Stimulated activated CD8-positive, alpha-beta memory T cell treated with anti-CD3 and anti-CD28 coated beads, Interleukin-15, amount 100 ng/mL, for 24 hours (primary cell): ENCODE results near the gene CH25H.

ENCODE experiments used
- DNase-seq: peaks from one replicate; pipeline ENCODE4 v3.0.0-alpha.2; 2020; ENCODE audit warnings: low read depth

Gene CH25H

GRCh38 chr10:89228962-89229361 lies 21.8 kb upstream of the CH25H start:
- no peak for DNase-seq

DNA sequence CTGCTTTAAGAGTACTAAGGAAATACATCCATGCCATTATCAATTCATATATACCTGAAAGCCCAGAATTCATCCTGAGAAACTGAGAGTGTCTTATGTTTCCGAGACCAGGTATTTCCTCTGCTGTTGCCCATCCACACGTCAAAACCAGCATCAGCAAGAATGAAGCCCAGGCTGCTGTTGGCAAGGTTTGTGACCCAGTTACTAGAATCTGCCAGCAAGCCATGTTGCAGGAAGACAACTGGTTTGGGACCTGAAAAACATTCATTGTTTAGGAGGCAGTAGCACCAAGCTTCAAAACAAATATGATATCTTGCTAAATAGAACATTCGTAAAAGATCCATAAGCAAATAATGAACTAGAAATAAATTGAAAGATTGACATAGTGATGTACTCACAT lies 21.0 kb upstream of the CH25H start:
- no peak for DNase-seq

- DNase-seq = no peak
These were observed 19.8 kb upstream of the CH25H start for GRCh38 chr10:89226891-89227290.

DNA sequence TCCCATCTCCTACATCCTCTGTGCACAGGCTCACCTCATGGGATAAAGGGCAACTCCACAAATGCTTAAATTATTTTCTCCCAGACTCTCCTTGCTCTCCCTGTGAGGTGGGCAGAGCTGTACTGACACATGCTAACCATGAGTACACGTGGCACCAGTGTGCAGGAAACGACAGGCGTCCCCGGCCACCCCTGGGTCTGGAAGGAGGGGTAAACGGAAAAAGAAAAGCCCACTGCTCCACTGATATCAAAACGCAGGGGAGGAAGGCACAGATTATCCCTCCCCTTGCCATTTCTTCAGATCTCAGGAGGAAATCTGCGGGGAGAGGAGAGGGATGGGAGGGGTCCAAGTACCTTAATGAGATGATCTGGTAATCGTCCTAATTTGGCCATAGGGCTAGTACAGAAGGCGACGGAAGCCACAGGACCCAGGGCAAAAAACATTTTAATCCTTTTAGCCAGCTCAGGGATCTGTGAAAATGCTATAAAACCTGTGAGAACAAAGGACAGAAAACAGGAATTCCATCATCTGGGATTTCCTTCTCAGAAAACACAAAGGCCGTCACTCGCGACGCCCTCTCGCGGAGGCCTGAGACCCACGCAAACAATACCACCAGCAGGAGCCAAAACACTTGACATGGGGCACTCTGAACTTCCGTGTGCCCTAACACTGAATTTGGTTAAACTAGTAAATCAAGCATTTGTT lies 17.8 kb upstream of the CH25H start:
- DNase-seq = no peak

DNA sequence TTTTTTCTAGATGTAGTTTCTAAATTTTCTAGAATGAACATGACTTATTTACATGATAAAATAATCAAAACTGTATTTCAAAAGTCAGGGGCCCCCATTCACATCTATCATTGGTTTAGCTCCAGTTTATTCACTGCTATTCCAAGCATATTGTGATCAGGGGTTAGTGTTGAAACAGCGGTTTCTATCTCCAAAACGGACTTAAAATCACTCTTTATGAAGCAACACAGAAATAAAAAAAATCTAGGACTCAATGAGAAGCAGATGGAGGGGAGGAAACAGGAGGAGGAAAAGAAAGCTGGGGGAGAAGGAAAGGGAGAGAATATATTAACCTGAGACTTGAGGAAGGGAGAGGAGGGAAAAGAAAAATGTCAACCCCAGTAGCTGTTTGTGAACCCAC lies 14.8 kb upstream of the CH25H start:
- DNase-seq = no peak

GRCh38 chr10:89219513-89220218 lies 12.5 kb upstream of the CH25H start:
- DNase-seq = no peak

- peak; percentile 22 for DNase-seq
These were observed 10.2 kb upstream of the CH25H start for GRCh38 chr10:89217057-89217990.

DNA sequence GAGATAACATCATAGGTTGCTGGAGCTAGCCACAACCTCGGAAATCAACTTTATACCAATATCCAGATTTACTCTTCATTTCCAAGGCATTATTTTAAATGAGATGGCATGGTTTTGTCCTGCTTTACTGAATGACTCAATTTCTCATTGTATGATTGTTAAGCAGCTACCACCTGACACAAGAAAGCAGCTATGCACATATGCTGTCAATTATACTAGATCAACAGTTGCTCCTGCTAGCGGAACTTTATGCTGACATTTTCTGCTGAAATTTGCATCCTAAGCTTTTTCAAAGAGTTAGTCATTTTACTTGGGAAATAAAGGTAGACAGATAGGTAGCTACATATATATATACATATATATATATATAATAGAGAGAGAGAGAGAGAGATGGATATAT lies 8.9 kb upstream of the CH25H start:
- no peak for DNase-seq

GRCh38 chr10:89215511-89215910 lies 8.4 kb upstream of the CH25H start:
- no peak for DNase-seq

GRCh38 chr10:89214566-89215165 lies 7.5 kb upstream of the CH25H start:
- no peak for DNase-seq

DNA sequence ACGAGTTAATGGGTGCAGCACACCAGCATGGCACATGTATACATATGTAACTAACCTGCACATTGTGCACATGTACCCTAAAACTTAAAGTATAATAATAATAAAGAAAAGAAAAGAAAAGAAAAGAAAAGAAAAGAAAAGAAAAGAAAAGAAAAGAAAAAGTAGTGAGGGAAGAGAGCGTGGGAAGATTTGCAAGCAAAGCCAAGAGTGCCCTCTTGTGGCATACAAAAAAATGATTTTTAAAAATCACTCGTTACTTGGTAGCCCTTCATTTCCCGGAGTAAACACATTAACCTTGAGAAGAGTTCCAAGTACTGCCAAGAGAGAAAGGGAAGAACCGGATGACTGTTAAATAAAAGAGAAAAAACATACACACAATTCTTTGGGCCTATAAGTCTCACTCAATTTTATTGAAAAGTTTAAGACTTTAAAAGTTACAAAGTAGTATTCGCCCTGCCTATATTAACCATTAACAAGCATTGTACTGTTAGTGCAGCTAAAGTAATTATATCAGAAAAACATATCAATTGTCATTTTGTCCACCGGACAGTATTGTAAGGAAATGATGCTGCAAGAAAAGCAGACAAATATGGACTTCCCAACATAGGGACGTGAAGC lies 6.2 kb upstream of the CH25H start:
- no peak for DNase-seq

GRCh38 chr10:89210794-89211425 lies 3.8 kb upstream of the CH25H start:
- DNase-seq = no peak

- no peak for DNase-seq
These were observed 2.6 kb upstream of the CH25H start for GRCh38 chr10:89209718-89210117.

DNA sequence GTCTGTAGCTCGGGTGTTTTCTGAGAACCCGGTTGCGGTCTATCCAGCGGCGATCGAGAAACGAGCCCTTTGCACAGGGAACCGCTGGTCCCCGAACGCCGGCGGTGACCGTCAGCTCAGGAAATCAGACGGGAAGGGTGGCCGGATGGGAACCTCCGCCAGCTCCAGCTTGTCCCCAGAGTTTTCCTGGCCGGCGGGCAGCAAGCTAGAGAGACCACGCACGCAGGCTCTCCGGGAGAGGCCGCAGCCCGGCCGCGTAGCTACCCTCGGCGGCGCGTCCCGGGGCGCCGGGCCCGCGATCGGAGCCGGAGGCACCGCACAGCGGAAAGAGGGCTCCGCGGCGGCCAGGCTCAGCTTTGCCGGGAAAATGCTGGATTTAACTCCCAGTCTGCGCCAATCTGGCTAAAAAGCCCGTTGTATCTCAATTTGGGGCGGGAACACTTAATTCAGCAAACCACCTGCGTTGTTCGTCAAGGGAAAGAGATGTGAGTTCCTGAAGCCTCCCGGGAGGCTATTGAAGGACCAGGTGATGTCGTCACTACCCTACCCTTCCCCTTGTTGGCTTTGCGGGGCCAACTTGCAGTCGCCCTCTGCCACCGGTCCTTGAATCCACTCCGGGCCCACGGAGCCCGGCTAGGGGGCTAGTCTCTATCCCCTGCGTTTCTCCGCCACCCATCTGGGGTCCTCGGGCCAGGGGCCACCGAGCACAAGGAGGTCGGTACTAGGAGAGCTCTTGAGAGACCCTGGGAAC lies 859 bp upstream of the CH25H start:
- DNase-seq = no peak

GRCh38 chr10:89206402-89207180 lies 526 bp downstream of the CH25H start:
- DNase-seq = no peak

DNA sequence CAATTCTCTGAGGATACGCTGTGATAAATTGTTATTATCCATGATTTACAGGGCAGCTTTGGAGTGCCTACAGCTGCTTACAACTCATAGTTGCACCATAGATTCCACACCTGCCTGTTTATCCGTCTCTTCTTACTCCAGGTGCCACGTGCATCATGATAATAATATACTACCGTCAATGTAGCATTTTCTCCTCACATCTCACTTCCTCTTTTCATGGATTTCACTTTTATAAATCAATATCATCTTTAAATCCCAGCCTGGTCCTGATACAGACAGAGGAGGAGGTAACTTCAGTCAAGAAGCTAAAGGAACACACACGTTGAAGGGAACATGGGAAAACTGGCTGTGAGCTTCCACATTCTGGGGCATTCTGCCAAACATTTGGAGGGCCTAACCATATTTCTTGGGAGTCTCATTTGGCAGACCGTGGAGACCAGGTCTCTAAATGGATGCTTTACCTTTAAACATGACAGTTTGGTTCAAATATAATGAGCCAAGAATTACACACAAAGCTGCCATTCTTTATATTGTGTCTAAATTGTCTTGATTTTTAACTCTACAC lies 2.4 kb downstream of the CH25H start:
- no peak for DNase-seq

DNA sequence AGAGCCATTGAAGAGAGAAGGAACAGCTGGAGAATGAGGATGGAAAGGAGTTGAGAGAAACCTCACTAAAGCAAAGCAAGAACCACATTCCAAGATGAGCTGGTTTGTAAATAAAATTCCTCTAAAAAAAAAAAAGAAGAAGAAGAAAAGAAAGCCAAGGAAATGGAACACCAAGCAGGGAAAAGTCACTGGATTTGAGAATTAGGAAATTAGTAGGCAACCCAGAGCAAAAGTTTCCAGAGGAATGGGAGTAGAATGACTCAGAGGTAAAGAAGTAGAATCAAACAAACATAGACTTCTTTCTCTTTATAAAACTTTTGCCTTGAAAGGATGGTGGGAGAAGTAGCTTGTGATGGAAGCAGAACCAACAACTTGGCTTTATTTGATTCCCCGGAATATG lies 3.9 kb downstream of the CH25H start:
- DNase-seq = no peak

DNA sequence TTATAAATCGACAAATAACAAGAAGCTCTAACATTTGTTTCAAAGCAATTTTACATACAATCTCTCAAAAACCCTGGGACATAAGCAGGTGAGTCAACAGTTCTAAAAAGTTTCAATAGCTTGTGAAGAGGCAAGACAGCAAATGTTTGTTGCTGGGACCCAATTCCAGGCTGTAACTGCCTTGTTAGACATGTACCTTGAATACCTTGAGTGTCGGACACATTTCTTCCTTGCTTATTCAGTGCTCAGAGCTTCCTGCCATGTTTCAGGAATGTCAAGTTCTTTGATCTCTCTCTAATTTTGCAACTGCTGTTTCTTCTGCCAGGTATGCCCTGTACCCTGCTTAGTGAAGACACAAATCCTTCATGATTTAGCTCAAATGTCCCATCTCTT lies 5.1 kb downstream of the CH25H start:
- DNase-seq = no peak

GRCh38 chr10:89201345-89202032 lies 5.6 kb downstream of the CH25H start:
- no peak for DNase-seq
